MM.1S (cell line): Measurements from ENCODE around the gene HDHD5.

Source experiments
- DNase-seq: peaks from one replicate; pipeline ENCODE4 v3.0.0-alpha.2; 2015
- H2AFZ ChIP-seq: fragments of 300-600 bp; sonication (generic); 2 replicates; pipeline ENCODE4 v1.6.0; 2016; ENCODE audit warnings: antibody characterized with exemption, low read length
- H3F3A ChIP-seq: fragments of 300-600 bp; sonication (generic); 2 replicates; pipeline ENCODE4 v1.6.1; 2016; ENCODE audit warnings: mild to moderate bottlenecking, antibody characterized with exemption, low read length, moderate library complexity, mixed read lengths; ENCODE audit not compliant: insufficient read depth
- H3K27ac ChIP-seq: fragments of 300-600 bp; sonication (generic); 2 replicates; pipeline ENCODE4 v1.5.1; 2016; ENCODE audit warnings: mild to moderate bottlenecking, low read length
- H3K27me3 ChIP-seq: fragments of 300-600 bp; sonication (generic); replicated peaks from 2 replicates; pipeline ENCODE4 v1.6.0; 2016; ENCODE audit warnings: low read length; ENCODE audit not compliant: insufficient read depth
- H3K36me3 ChIP-seq: fragments of 300-600 bp; sonication (generic); replicated peaks from 2 replicates; pipeline ENCODE4 v1.6.1; 2016; ENCODE audit warnings: mild to moderate bottlenecking, low read length, mixed read lengths; ENCODE audit not compliant: insufficient read depth
- H3K4me1 ChIP-seq: fragments of 300-600 bp; sonication (generic); 2 replicates; pipeline ENCODE4 v1.6.1; 2016; ENCODE audit warnings: low read length, mixed read lengths
- H3K4me2 ChIP-seq: fragments of 300-600 bp; sonication (generic); 2 replicates; pipeline ENCODE4 v1.6.0; 2016; ENCODE audit warnings: low read depth, low read length
- H3K4me3 ChIP-seq: fragments of 300-600 bp; sonication (generic); 2 replicates; pipeline ENCODE4 v1.5.1; 2016; ENCODE audit warnings: low read length, mixed read lengths
- H3K79me2 ChIP-seq: fragments of 300-600 bp; sonication (generic); 2 replicates; pipeline ENCODE4 v1.6.1; 2016; ENCODE audit warnings: mixed run types, low read length, mixed read lengths
- H3K9ac ChIP-seq: fragments of 300-600 bp; sonication (generic); 2 replicates; pipeline ENCODE4 v1.6.1; 2016; ENCODE audit warnings: low read length, mixed read lengths
- H3K9me2 ChIP-seq: fragments of 300-600 bp; sonication (generic); replicated peaks from 2 replicates; pipeline ENCODE4 v1.6.1; 2016; ENCODE audit warnings: mild to moderate bottlenecking, low read length, mixed read lengths; ENCODE audit not compliant: insufficient read depth
- H3K9me3 ChIP-seq: fragments of 300-600 bp; sonication (generic); replicated peaks from 2 replicates; pipeline ENCODE4 v1.6.1; 2016; ENCODE audit warnings: mild to moderate bottlenecking, low read length, mixed read lengths; ENCODE audit not compliant: insufficient read depth
- H4K20me1 ChIP-seq: fragments of 300-600 bp; sonication (generic); 2 replicates; pipeline ENCODE4 v1.6.1; 2016; ENCODE audit warnings: mild to moderate bottlenecking, low read length, moderate library complexity, mixed read lengths; ENCODE audit not compliant: insufficient read depth
- EZH2 ChIP-seq: fragments of 300-600 bp; sonication (generic); optimal IDR thresholded peaks from 2 replicates; pipeline ENCODE3; 2017; ENCODE audit warnings: low read depth, mild to moderate bottlenecking, antibody characterized with exemption, low read length, mixed read lengths
- EZH2phosphoT487 ChIP-seq: fragments of 300-600 bp; sonication (generic); IDR thresholded peaks from 2 replicates; pipeline ENCODE4 v1.6.1; 2018; ENCODE audit warnings: antibody characterized with exemption, low read length
- TF ChIP-seq, protein P1 (sequence below): fragments of 300-600 bp; sonication (generic); IDR thresholded peaks from 2 replicates; pipeline ENCODE4 v1.5.1; 2016; ENCODE audit warnings: antibody characterized with exemption, low read length, mixed read lengths

HDHD5 gene

DNA sequence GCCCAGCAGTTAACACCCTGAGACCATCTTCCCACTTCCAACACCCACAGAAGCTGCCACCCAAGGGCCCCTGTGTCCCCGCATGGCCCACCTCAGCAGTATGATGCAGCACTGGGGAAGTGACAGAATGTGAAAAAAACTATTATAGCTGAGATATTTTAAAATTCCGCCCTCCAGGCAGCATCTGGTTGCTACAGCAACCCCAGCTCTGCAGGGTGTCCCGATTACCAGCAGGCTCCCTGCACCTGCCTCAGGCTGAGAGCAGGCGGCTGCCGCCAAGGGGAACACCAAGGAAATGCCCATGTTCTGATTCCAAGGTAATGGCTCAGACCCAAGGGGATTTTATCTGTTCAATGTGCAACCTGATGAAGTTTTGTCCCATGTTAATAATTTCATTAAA is 27.4 kb downstream of the HDHD5 start:
- H3K79me2 ChIP-seq, result no peaks in the 10 kb centered on the region
- no peak for DNase-seq
- no peaks in the 10 kb centered on the region for H3K36me3 ChIP-seq
- no peak overlapping the region for H3K9ac ChIP-seq
- no peak overlapping the region for H3K4me3 ChIP-seq
- no peaks in the 10 kb centered on the region for H3F3A ChIP-seq
- H3K27ac ChIP-seq, result no peak overlapping the region
- no peak overlapping the region for H2AFZ ChIP-seq
- H3K9me2 ChIP-seq, result no peaks in the 10 kb centered on the region
- TF ChIP-seq EZH2 (no peak), EZH2phosphoT487 (no peak)
- TF ChIP-seq, protein P1, sequence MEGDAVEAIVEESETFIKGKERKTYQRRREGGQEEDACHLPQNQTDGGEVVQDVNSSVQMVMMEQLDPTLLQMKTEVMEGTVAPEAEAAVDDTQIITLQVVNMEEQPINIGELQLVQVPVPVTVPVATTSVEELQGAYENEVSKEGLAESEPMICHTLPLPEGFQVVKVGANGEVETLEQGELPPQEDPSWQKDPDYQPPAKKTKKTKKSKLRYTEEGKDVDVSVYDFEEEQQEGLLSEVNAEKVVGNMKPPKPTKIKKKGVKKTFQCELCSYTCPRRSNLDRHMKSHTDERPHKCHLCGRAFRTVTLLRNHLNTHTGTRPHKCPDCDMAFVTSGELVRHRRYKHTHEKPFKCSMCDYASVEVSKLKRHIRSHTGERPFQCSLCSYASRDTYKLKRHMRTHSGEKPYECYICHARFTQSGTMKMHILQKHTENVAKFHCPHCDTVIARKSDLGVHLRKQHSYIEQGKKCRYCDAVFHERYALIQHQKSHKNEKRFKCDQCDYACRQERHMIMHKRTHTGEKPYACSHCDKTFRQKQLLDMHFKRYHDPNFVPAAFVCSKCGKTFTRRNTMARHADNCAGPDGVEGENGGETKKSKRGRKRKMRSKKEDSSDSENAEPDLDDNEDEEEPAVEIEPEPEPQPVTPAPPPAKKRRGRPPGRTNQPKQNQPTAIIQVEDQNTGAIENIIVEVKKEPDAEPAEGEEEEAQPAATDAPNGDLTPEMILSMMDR, result no peak
- no peaks in the 10 kb centered on the region for H3K27me3 ChIP-seq
- H3K4me1 ChIP-seq, result peaks cover 7% of the 10 kb centered on the region
- no peaks in the 10 kb centered on the region for H4K20me1 ChIP-seq
- H3K4me2 ChIP-seq, result no peak overlapping the region
- H3K9me3 ChIP-seq, result no peaks in the 10 kb centered on the region

DNA sequence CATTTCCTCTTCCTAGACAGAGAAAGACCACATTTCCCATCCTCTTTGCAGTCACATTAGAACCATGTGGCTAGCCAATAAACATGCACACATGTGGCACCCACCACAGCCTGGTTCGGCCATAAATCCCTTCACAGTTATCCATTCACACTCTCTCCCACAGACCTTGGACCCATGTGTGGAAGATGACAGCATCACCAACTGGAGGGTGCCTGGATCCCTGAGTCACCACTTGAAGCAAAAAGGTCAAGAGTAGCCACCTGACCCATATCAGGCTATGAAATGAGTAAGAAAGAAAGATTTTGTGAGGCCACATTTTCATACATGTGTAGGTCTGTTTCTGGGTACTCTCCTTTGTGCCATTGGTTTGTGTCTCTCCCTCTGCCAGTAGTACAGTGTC is 28.9 kb downstream of the HDHD5 start:
- Histone ChIP-seq H2AFZ (no peak overlapping the region), H3K79me2 (no peaks in the 10 kb centered on the region), H3K4me2 (no peak overlapping the region), H3K9me2 (no peaks in the 10 kb centered on the region), H3F3A (no peaks in the 10 kb centered on the region), H3K27ac (no peak overlapping the region), H3K9ac (no peak overlapping the region), H3K27me3 (no peaks in the 10 kb centered on the region), H3K4me3 (no peak overlapping the region), H4K20me1 (no peaks in the 10 kb centered on the region), H3K9me3 (no peaks in the 10 kb centered on the region), H3K4me1 (peaks cover 7% of the 10 kb centered on the region), H3K36me3 (no peaks in the 10 kb centered on the region)
- TF ChIP-seq EZH2 (no peak), EZH2phosphoT487 (no peak)
- TF ChIP-seq, protein P1, result no peak
- DNase-seq, result no peak

DNA sequence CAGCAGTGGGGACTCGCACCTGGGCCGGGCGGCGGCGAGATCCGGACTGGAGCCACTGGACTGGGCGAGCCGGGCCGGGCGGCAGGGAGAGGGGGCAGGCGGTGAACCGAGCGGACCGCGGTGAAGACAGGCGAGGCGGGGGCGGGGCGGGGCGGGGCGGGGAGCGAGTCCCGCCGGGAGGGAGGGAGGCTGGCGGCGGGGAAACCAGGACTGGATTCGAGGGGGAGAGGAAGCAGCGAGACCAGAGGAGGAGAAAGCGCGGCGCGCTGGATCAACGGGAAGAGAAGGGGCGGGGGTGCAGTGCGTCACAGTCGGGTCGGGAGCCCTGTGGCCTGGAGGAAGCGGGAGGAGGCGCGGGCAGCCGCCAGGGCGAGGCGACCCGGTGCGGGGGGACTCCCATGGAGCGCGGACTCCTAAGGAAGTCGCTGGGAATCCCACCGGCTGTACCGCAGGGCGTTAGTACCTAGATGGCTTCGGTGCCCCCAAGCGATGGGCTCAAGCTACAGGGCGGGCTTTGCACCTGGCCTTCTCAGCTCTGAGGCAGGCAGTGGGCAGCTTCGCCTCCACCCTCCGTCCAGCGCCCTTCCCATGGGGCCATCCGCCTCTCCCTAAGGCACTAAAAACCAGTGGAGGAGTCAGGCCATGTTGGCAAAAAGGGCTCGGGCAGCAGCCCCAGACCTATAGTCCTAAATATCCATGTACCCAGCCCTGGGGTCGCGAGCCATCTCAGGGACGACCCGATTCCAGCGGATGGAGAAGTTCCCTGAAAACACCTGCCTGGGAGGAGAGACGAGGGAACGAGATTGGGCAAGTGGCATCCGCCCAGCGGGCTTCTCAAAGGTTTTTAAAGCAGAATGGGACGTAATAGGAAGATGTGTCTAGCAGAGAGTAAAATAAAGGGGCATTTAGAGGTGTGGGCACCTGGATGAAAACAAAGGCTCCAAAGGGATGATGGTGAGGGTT is 37.6 kb downstream of the HDHD5 start, which contains the start of gene TMEM121B:
Gene TMEM121B, minus strand, starts transcription at position 128 of the 963 bp plus-strand sequence. CDS start 233 bp downstream, outside the sequence.
- Histone ChIP-seq H3K9ac (no peak within 1 kb of the TSS), H3K4me2 (peak within 1 kb of the TSS; percentile 54; the same call in 1 of the 2 replicates), H3K36me3 (no peaks in the 10 kb centered on the region), H3K79me2 (no peaks in the 10 kb centered on the region), H3K9me3 (no peaks in the 10 kb centered on the region), H4K20me1 (no peaks in the 10 kb centered on the region), H3K27me3 (peaks cover 12% of the 10 kb centered on the region), H3K27ac (no peak within 1 kb of the TSS), H3K4me3 (peak within 1 kb of the TSS; percentile 46), H3K9me2 (no peaks in the 10 kb centered on the region), H2AFZ (no peak within 1 kb of the TSS), H3F3A (no peaks in the 10 kb centered on the region), H3K4me1 (peaks cover 12% of the 10 kb centered on the region)
- TF ChIP-seq EZH2phosphoT487 (no peak), EZH2 (no peak)
- TF ChIP-seq, protein P1, result no peak
- DNase-seq, result no peak
